NCI-H446 (cell line): ENCODE measurements around the gene MSANTD2.

Experiments used
- DNase-seq, 2 experiments: peaks; one replicate each; lab custom pipeline; 2025; lab: John Stamatoyannopoulos, UW

The MSANTD2 gene

DNA sequence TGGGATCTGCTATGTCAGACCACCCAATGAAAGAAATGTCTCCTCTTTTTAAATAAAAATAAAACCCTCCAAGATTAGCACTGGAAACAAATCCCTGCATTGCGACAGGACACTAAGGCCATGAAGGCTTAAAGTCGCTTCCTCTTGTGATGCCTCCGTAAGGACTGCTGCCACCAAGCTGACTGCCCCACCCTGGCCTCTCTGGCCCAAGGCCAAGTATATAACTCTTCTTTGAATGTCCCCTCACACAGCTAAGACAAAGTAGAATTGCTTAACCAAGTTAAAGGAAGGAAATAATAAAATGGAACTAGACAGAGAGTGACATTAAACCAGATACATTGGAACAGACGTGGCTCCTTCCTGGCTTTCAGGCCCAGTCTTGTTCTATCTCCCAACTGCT is 68.0 kb downstream of the MSANTD2 start:
- no peak for DNase-seq

GRCh38 chr11:124729571-124729970 is 70.6 kb downstream of the MSANTD2 start:
- no peak for DNase-seq

DNA sequence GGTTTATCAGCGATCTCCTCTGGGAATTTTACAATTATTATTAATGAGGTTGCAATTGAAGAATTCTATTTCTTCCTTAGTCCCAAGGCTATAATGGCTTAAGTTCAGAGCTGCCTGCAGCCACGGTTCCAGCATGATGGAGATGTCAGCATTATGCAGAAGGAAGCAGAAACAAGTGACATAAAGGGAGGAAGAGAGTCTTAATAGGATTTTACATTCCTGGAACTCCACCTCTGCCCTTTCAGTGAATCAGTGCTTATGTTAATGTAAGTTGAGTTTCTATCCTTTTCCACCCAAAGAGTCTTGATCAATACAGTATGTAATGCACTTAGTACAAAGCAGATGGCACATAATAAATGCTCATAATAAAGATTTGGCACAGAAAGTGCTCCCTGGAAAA is 72.1 kb downstream of the MSANTD2 start:
- DNase-seq, result no peak

DNA sequence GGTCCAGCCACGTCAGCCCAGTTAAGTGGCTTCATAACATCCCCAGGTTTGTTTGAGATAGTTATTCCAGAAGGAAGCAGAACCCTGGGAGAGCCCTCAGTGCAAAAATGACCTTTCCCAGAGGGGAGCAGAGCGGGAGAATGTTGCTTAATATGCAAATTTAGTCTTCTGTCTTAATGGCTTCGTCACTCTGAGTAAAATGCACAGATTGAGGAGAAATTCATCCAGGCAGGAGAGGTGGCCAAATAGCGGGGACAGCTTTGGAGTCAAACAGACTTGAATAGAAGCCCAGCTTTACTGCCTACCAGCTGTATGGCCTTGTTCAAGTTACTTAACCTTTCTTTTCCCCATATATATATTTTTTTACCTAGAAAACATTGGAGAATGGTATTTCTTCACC is 72.7 kb downstream of the MSANTD2 start:
- no peak for DNase-seq

DNA sequence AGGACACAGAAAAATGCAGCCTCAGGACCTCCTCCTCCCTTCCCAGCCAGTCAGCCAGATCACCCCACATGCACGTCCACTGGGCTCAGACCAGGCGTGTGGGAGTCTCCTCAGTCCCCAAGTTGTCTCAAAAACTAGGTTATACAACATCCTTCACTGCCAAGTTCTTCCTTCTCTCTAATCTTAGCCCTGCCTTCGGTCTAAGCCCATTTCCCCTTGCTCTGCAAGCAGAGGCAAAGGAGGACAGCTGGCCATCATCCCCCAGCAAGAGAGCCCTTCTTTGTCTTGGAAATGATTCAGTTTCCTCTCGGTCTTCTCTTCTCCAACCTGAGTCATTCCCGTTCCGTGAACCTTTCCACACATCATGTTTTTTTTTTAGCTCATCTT is 74.5 kb downstream of the MSANTD2 start:
- no peak for DNase-seq

GRCh38 chr11:124724979-124725718 is 75.1 kb downstream of the MSANTD2 start:
- DNase-seq, result no peak

DNA sequence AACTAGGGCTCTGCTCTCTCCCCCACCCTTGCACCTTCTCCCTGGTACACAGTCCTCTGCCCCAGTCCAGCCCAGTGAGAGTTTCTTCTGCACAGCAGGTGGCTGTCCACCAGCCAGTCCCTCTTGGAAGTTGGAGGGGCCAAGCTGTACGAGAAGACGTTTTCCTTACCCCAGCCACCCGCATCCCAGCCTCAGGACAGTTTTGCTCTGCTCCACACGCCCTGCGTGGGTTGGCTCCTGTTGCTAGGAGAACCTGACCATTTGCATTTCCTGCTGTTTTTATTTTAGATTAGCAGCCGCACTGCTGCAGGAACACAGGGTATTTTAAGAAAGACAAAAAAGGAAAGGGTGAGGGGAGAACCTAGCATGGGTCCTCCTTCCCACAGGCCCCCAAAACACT is 78.0 kb downstream of the MSANTD2 start:
- no peak for DNase-seq

GRCh38 chr11:124719534-124719933 is 80.7 kb downstream of the MSANTD2 start:
- DNase-seq, result no peak

- no peak for DNase-seq
These were observed 81.4 kb downstream of the MSANTD2 start for GRCh38 chr11:124718801-124719200.

DNA sequence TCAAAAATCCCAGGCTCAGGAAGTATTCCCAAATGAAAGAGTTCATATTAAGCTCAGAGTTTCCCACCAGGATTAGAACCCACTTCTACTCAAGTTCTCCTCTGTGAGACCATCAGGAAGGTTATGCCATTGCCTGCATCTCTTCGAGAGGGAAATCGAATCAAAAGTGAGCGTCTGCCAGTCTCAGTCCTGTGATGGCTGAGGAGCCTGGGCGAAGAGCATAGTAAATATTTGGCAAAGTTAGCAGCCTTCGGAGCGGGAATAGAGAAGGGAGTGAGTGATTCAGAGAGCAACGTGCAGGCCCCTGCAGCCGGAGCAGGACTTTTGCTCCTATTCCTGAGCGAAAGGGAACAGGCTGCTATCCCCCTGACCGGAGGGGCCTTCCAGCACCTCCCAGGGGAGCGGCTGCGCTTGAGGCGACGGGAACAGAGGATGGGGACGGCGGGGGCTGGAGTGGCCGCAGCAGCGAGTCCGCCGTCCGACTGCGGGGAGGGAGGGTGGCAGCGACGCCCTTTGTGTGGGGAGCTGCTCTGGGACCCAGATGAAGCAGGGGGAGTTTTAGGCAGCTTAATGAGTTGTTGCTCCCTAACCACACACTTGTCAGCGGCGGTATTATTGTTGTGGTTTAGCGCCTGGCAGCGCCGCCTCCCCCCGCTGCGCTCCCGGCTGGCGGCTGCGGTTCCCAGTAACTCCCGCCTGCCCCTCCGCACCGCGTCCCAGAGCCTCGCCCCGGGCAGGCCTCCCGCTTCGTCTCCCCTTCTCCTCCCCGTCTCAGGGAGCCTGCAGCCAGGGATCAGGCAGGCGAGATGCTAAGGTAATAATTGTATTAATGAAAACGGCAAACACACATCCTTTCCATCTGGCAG is 82.2 kb downstream of the MSANTD2 start:
- DNase-seq, result peak in 1 of 2 experiments; percentile 33

DNA sequence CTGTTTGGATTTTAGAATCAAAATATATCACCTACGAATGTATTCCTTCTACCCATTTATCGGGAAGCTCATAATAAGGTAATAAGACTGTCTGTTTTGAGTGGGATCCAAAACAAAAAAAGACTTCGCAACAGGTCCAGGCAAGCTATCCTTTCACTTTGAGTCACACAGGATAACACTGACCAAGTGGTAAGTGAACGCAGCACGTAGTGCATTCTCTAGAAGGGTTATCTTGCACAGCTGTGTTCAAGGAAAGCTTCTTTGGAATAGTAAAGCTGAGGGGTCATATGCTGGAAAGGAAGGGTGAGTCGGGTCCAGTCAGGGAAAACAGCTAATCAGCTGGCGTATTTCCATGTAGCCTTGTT is 82.8 kb downstream of the MSANTD2 start:
- DNase-seq, result no peak

DNA sequence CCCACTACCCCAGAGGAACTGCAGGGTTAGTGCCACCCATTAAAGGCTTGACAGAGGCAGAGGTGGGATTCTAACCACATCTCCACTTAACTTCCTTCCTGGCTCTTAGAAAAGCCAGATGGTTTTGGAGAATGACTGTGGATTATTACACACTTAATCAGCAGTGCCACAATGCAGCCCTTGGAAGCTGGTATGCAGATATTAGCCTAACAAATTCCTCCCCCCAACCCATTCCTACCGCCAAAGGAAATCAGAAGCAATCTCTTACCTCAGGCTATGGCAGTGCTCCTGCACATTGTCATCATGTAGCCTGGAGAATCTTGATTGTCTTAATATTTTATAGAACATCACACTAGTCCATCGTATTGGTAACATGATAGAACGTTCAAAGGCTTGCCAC is 83.6 kb downstream of the MSANTD2 start:
- DNase-seq, result no peak
